Epithelial cell of umbilical artery (primary cell): ENCODE measurements around the gene BMS1. TPM values are rescaled to one million over a fixed set of nuclear protein-coding genes. Genes with fewer than 3 reads are reported as not detected.

ENCODE experiments used
- total RNA-seq: library from RNA; depleted of rRNA; stranded (reverse); fragments of >200 nt; gene quantifications from 2 replicates; pipeline ENCODE4 v1.2.3, GENCODE V29; 2014

BMS1 gene
- total RNA-seq = 25.1 and 29.9 TPM in 2 replicates

DNA sequence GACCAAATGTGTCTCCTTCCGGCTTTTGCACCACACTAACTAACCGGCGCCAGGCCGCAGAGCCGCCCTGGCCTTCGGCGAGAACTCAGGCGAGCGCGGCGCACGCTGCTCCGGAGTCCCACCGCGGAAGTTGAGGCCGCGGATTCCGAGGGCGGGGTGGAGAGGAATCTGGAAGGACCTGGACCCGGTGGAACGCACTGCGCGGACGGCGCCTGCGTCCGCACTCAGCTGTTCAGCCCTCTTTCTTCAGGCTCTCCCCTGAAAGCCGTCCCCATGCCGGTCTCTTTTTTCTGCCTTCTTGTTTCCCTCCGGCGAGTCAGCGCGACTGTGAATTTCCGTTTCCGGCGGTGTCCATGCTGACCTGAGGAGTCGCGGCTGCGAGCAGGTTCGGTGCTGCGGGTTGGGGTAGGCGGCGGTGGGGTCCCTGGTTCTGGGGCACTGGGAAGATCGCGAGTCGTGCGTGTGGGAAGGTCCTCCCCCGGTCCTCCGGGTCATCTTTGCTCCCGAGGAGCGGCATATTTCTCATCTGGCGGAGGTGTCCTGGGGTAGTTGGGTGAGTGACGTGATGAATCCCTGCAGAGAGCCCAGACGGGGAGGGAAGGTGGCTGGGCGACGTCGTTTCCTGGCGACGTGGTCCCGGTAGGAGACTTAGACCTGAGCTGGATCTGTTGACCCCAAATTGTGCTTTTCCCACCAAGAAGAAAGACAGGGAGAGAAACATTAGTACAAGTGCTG is at the start of gene BMS1:
Gene BMS1, plus strand, starts transcription at position 350 of the 735 bp plus-strand sequence. CDS start 1,600 bp downstream, outside the sequence.

Other genes starting within 250 kb of the BMS1 start
- gene ZNF33B, start 144.2 kb upstream of the BMS1 start, total RNA-seq = 10.1 and 13.5 TPM in 2 replicates